ENCODE results near the gene MYCBPAP.

MYCBPAP gene

DNA sequence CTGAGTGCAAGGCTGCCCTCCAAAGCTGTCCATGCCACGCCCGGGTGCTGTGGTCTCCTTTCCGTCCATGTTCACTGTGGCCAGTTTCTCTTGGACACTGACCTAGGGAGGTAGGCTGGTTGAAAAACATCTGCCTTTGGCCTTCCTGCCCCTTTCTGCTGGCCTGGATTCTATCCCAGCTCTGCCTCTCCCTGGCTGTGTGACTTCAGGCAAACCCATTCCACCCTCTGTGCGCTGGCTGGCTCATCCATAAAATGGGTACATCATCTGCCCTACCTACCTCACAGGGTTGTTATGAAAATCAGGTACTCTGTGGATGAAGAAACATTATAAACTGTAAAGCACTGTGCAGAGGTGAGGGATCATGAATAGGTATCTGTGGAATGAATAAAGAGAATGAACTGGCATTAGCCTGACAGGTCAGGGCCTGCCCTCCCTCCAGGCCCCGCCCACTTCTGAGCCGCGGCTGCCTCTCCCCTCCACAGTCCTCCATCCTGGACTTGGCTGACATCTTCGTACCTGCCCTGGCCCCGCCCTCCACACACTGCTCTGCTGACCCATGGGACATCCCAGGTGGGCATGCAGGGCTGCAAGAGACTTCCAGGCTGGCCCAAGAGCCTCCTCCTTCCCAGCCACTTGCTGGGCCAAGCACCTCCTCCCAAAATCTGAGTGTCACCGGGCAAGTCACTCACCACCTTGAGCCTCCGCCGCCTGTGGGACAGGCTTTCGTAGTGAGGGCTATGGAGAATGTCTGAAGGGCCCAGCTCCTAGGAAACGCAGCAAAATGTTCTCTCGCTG is 31.7 kb downstream of the MYCBPAP start:
- DNase-seq (ENCODE audit: low read depth) = no peak

GRCh38 chr17:50540560-50541401 is 32.5 kb downstream of the MYCBPAP start:
- no peak for DNase-seq (ENCODE audit: low read depth)

DNA sequence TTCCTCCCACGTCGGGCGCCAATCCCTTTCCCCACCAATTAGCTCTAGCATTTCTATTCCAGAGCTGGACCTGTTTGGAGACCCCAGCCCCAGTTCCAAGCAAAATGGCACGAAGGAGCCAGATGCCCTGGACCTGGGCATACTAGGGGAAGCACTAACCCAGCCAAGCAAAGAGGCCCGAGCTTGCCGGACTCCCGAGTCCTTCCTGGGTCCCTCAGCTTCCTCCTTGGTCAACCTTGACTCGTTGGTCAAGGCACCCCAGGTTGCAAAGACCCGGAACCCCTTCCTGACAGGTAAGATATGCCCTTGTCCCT is 33.1 kb downstream of the MYCBPAP start:
- DNase-seq (ENCODE audit: low read depth) = no peak

- peak; percentile 84 for DNase-seq (ENCODE audit: low read depth)
Observed at GRCh38 chr17:50541716-50542688, 33.8 kb downstream of the MYCBPAP start.

DNA sequence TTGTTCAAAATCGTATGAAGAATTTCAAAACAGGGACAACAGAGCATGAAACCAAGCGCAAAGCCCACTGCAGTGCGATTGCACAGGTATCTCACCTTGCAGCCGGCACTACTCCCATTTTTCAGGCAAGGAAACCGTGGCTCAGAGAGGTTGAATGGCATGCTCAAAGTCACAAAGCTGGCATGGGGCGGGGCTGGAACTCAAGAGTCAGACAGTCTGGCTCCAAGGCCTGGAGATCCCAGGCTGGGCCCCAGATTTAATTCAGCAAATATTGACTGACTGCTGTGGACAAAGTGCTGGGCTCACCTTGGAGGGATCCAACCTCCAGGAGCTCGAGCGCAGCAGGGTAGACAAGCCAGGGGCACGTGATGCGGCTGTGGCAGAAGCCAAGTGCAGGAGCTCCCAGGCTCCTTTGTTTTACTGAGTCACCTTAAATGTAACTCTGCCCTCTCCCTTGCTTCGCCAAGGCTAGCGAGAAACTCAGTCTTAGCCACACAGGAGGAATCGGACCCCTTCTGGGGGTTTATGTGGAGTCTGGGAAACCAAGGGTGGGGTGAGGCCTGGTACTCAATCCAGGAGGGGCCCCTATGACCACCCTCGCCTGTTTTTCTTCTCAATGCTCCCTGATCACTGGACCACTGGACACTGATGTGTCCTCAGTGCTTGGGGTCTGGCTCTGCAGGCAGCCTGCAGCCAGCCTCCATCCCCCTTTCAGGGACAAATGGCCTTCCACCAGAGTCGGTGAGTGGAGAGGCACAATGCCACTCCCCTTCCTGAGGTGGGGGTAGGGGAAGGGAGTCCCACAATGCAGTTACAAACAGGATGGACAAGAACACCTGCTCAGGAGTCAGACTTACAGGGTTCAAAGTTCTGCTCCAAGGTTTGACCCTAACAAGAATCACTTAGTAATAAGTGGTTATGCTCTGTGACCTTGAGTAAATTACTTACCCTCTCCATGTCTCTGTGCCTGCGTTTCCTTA is 34.8 kb downstream of the MYCBPAP start:
- DNase-seq (ENCODE audit: low read depth) = no peak

DNA sequence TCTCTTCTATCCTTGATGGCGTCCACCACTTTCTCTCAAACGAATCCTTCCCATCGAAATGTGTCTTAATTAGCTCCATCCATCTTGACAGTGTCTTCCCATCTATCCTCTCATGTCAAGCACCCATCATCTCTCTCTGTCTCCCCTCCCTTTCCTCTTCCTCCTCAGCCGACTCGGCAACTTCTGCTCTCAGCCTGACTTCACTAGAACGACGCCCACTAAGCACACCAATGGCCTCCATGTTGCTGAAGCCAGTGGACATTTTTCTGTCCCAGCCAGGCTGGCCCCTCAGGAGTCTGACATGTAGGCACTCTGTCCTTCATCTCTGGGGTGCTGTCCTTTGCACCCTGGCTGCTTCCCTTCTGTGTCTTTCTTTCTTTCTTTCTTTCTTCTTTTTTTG is 36.3 kb downstream of the MYCBPAP start:
- DNase-seq (ENCODE audit: low read depth) = no peak

GRCh38 chr17:50545311-50545710 is 37.1 kb downstream of the MYCBPAP start:
- DNase-seq (ENCODE audit: low read depth) = no peak

DNA sequence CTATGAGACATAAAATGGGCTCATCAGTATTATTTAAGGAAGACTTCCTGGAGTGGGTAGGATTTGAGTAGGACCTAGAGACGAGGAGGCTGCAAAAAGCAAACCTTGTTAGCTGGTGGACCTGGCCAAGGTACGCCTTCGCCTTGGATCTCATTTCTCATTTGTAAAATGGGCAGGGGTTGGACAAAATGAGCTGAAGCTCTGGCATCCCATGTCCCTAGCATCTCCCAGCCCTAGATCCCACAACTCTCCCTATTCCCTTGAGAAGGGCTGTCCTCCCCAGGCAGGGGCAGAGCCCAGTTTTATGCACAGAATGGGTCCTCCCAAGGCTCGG is 38.4 kb downstream of the MYCBPAP start:
- no peak for DNase-seq (ENCODE audit: low read depth)

DNA sequence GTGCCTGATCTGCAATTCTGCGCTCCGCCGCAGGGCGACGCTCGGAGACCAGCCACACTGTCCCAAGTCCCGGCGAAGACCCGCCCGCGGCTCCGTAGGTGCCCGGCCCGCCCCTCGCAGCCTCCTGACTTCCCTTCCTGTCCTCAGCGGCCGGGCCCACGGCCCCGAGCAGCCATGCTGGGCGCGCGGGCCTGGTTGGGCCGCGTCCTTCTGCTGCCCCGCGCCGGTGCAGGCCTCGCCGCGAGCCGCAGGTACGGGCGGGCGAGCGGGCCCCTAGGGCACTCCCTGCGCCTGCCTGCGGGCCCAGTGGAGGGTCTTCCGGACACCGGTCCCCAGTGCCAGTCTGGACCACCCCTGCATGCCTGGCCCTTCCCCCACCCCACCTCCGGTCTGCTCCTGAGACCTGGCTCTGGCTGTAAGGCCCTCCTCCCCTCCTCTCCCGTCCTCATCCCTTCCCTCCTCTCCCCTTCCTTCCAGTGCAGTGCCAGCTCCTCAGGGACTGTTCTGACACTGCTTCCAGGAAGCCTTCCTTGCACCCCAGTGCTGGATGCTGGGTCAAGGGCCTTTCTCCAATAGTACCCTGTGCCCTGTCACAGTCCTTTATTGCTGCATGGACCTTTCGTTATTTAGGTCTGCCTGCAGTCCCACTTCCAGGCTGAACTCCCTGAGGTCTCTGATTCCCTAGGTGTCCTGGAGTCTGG is 38.9 kb downstream of the MYCBPAP start, which contains the start of gene SPATA20:
SPATA20 (plus strand) TSS at position 140 of the 701 bp plus-strand sequence; CDS start at position 175, 35 bp downstream.
- DNase-seq (ENCODE audit: low read depth) = peak; percentile 92

- DNase-seq (ENCODE audit: low read depth) = peak; percentile 22
Observed at GRCh38 chr17:50547736-50548083, 39.5 kb downstream of the MYCBPAP start.

DNA sequence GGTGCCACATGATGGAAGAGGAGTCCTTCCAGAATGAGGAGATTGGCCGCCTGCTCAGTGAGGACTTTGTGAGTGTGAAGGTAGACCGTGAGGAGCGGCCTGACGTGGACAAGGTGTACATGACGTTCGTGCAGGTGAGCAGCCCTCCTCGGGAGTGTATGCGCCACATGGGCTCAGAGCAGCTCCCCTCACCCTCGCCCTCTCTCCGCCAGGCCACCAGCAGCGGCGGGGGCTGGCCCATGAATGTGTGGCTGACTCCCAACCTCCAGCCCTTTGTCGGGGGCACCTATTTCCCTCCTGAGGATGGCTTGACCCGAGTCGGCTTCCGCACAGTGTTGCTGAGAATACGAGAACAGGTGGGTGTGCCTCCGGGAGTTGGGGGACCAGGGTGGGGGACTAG is 40.6 kb downstream of the MYCBPAP start:
- no peak for DNase-seq (ENCODE audit: low read depth)

GRCh38 chr17:50549256-50549941 is 41.2 kb downstream of the MYCBPAP start:
- DNase-seq (ENCODE audit: low read depth) = no peak

- no peak for DNase-seq (ENCODE audit: low read depth)
Observed at GRCh38 chr17:50549969-50550368, 41.7 kb downstream of the MYCBPAP start.

GRCh38 chr17:50550661-50551432 is 42.6 kb downstream of the MYCBPAP start:
- peak; percentile 82 for DNase-seq (ENCODE audit: low read depth)

DNA sequence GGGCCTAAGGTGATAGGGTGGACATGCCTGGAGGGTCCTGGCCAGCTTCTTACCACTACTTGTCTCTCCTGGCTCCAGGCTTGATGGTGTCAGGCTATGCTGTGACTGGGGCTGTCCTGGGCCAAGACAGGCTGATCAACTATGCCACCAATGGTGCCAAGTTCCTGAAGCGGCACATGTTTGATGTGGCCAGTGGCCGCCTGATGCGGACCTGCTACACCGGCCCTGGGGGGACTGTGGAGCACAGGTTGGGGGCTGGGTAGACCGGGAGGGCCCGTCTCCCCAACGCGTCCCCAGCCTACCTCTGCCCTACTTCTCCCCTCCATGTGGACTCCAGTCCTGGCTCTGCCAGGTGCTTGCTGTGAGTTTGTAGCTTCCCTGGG is 43.2 kb downstream of the MYCBPAP start:
- DNase-seq (ENCODE audit: low read depth) = no peak

DNA sequence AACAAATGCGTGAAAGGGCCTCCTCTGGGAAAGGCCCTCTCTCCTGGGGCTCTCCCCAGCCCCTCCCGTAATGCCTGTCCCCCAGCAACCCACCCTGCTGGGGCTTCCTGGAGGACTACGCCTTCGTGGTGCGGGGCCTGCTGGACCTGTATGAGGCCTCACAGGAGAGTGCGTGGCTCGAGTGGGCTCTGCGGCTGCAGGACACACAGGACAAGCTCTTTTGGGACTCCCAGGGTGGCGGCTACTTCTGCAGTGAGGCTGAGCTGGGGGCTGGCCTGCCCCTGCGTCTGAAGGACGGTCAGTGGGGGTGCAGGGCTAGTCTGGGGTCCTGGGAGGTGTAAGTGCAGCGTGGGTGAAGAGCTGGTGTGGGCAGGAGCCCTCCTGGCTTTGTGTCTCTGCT is 43.6 kb downstream of the MYCBPAP start:
- no peak for DNase-seq (ENCODE audit: low read depth)

DNA sequence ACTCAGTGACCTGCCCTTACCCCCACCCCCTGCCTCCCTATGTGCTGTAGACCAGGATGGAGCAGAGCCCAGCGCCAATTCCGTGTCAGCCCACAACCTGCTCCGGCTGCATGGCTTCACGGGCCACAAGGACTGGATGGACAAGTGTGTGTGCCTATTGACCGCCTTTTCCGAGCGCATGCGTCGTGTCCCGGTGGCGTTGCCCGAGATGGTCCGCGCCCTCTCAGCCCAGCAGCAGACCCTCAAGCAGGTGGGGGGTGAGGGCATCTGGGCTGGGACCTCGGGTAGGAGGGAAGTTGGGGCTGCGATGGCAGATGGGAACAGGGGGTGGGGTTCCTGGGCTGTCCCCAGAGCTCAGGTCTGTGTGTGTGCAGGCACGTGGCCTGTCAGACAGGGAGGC is 46.0 kb downstream of the MYCBPAP start:
- DNase-seq (ENCODE audit: low read depth) = no peak

GRCh38 chr17:50556803-50557202 is 48.6 kb downstream of the MYCBPAP start:
- no peak for DNase-seq (ENCODE audit: low read depth)

DNA sequence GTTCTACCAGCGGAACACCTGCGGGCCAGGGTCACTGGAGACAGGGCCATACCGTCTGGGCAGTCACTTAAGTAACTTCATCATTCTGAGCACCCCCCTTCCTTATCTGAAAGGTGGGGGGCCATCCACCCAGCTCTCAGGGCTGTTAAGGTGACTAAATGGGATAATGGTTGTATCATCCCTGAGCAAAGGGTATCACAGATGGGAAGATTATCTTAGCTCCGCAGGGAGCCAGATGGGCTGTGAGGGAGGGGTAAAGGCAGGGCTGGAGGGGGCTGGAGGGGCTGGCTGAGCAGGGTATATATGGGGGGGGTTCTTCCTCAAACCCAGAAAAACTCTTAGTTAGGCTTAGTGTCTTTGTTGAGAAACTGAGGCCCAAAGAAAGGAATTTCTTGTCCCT is 49.4 kb downstream of the MYCBPAP start:
- no peak for DNase-seq (ENCODE audit: low read depth)
